HT1080 (cell line): ENCODE results near the gene FCGBP. TPM values are rescaled to one million over a fixed set of nuclear protein-coding genes. Genes with fewer than 3 reads are reported as not detected.
"Not testable (repeated sequence)": the region's sequence is repeated elsewhere in the genome, so short reads cannot be mapped to it uniquely, and the experiment has no call there.

Source experiments
- DNase-seq: peaks from one replicate; pipeline ENCODE4 v3.0.0-alpha.2; 2015; ENCODE audit warnings: low read depth
- polyA plus RNA-seq, 2 experiments: library from polyadenylated mRNA; depleted of rRNA; stranded (reverse); fragments of >200 nt; gene quantifications; 2 replicates each; pipeline ENCODE4 v1.2.3, GENCODE V29; 2015
- total RNA-seq: library from RNA; depleted of rRNA; stranded (reverse); fragments of >200 nt; shearing (Covaris generic); gene quantifications from 2 replicates; pipeline ENCODE4 v1.2.3, GENCODE V29; 2014; rRNA removed

The FCGBP gene
- total RNA-seq, result 0.20 and 0.26 TPM in 2 replicates
- 0.21 and 0.24 TPM in 2 replicates for polyA plus RNA-seq (2015; cell fraction: cytosol; rRNA removed)
- polyA plus RNA-seq (2015; cell fraction: nucleus; rRNA removed), result 1.1 and 2.6 TPM in 2 replicates

DNA sequence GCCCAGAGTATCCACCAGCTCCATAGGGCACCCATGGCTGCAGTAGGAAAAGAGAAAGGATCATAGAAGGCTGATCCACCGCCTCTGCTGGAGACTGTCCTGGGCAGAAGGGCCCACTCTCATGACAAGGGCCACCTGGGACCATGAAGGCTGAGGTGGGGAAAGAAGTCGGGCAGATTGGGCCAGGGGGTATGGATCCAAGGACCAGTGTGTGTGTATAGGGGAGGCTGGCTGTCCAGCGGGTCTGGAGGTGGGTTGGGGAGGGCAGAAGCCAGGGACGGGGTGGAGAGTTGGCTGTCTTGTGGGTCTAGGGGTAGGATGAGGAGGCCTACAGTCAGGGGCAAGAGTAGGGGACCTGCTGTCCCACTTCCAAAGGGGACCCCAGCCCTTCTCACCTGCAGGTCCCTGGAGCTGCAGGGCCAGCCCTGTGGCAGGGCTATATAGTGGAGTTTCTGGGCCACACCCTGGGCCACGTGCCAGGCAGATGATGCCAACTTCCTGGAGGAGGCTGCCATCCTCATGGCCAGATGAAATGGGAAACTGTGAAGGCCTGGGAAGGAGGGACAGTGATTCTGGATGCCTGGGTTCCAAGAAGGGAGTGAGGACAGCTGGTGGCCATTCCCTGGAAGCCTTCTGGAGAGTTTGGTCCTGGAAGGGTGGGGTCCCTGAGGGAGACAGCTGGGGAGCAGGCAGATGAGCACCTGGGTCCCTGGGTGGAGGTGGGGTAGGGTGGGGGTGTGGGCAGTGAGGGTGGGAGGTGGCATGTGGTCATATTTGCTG is at the start of gene FCGBP:
TSS of gene FCGBP (minus strand) at position 51 of the 780 bp plus-strand sequence.
- DNase-seq, result no peak

DNA sequence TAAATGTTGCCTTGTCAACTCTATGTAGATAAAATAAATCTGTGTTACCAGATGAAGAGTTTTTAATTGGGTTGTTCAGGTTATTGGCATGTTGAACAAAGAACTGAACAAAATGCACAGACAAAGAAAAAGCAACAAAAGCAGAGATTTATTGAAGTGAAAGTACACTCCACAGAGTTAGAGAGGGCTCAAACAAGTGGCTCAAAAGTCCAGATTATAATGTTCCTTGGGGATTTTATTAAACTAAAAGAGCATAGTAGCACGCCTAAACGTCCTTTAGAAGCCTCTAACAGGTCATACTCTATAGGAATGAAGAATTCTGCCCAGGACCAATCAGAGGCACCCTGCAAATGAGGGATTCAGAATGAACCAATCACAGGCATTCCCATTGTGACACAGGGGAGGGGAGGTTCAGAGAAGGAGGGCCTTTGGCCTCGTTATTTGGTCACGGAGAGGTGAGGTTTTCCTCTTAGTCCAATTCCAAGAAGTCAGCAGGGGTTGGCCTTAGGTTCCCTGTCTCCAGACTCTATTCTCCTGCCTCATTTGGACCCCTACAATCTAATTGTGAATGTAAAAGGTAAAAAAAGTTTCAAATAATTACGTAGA is 49.4 kb upstream of the FCGBP start:
- DNase-seq, result no peak

DNA sequence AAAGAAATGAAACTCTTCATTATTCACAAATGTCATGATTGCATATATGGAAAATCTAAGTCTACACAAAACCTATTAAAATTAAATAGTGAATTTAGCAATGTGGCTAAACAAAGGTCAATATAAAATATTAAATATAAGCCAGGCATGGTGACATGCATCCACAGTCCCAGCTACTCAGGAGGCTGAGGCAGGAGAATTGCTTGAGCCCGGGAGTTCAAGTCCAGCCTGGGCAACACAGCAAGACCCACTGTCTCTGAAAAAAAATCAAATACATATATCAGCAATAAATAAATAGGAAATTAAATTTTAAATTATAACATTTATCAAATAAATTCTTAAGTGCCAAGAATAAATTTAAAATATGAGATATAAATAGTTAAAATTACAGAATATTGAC is 48.4 kb upstream of the FCGBP start:
- DNase-seq, result no peak

GRCh38 chr19:39974377-39975155 is 40.1 kb upstream of the FCGBP start:
- DNase-seq, result no peak

- DNase-seq, result no peak
These were observed 37.1 kb upstream of the FCGBP start for GRCh38 chr19:39971380-39972035.

DNA sequence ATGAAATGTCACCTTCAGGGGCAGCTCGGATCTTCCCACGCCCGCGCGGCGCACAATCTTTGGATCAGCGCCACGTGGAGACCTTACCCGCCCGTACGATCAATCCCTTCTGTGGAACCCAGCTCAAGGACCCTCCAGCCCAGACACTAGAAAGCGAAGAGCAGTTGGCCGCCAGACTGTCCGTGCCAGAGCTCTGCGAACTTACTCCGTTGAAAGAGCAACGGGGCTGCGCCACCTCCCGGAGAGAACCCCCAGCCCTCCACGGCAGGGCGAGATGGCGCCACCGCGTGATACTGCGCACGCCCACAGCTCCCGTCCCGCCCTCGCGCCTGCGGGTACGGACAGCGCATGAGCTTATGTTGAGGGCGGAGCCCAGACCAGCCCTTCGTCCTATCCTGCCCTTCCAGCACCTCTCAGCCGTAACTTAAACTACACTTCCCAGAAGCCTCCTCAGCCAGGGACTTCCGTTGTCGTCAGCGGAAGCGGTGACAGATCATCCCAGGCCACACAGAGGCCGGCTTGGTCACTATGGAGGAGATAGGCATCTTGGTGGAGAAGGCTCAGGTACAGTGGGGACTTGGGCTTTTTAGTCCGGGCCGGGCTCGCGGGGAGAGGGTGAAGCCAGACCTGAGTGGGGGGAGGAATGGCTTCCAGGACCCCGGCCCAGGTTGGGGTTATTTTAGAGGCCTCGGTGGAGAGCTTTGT is 36.4 kb upstream of the FCGBP start, which contains the start of gene PSMC4:
TSS of gene PSMC4 (plus strand) at position 491 of the 705 bp plus-strand sequence. CDS start at position 529, 38 bp downstream.
- DNase-seq, result peak; percentile 99

DNA sequence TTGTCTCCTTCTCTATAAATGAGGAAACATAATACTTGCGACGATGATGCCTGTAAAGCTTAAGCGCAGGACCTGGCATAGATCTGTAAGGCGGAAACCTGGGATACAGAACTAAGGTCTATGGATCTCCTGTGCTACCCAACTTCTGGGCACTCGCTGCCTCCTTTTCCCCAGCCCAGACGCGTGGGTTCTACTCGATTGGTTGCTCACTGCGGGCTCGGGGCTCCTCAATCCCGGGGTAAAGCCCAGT is 35.9 kb upstream of the FCGBP start:
- no peak for DNase-seq

DNA sequence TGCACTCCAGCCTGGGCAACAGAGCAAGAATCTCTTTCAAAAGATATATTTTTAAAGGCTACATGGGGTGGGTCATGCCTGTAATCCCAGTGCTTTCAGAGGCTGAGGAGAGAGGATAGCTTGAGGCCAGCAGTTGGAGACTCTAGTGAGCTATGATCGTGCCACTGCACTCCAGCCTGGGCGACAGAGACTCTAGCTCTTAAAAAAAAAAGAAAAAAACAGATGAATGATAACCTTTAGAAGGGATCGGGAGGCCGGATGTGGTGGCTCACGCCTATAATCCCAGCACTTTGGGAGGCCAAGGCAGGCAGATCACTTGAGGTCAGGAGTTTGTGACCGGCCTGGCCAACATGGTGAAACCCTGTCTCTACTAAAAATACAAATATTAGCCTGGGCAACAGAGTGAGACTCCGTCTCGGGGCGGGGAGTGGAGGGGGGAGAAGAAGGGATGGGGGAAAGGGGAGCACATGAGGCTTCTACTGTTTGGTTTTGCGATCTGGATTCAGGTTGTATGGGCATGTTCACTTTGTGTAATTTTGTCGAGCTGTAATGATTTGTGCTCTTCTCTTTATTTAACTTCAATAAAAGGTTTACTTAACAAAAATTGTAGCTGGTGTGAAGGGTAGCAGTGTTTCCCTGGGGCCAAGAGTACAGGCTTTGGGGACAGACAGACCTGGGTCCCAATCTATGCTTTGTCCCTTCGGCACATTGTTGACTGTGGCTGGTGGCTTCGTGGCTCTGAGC is 35.4 kb upstream of the FCGBP start:
- no peak for DNase-seq

DNA sequence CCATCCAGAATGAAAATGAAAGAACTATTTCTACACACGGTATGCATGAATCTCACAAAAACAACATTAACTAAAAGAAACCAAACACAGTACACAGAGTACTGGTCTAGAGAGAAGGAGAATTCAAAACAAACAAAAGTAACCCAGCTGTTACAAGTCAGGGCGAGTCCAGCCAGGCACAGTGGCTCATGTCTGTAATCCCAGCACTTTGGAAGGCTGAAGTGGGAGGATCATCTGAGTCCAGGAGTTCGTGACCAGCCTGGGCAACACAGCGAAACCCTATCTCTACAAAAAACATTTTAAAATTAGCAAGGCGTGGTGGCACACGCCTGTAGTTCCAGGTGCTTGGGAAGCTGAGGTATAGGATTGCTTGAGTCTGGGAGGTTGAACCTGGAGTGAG is 34.8 kb upstream of the FCGBP start:
- DNase-seq, result no peak

DNA sequence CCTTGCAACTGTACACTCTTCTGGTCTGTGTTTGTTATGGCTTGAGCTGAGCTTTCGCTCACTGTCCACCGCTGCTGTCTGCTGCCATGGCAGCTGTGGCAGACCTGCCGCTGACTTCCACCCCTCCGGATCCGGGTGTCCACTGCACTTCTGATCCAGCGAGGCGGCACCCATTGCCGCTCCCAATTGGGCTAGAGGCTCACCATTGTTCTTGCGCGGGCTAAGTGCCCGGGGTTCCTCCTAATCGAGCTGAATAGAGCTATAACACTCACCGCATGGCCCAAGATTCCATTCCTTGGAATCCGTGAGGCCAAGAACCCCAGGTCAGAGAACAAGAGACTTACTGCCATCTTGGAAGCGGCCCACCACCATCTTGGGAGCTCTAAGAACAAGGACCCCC is 34.4 kb upstream of the FCGBP start:
- DNase-seq, result no peak

DNA sequence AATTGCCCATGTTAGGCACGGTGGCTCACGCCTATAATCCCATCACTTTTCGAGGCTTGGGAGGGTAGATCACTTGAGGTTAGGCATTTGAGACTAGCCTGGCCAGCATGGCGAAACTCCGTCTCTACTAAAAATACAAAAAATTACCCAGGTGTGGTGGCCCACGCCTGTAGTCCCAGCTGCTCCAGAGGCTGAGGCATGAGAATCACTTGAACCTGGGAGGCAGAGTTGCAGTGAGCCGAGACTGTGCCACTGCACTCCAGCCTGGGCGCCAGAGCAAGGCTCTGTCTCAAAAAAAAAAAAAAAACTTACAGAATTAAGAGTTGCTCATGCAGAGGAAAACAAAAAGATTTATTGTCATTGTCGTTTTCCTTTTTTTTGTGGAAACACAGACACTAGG is 33.1 kb upstream of the FCGBP start:
- DNase-seq, result no peak

- DNase-seq, result no peak
These were observed 32.2 kb upstream of the FCGBP start for GRCh38 chr19:39966617-39967016.

GRCh38 chr19:39963898-39964297 is 29.5 kb upstream of the FCGBP start:
- DNase-seq, result no peak

DNA sequence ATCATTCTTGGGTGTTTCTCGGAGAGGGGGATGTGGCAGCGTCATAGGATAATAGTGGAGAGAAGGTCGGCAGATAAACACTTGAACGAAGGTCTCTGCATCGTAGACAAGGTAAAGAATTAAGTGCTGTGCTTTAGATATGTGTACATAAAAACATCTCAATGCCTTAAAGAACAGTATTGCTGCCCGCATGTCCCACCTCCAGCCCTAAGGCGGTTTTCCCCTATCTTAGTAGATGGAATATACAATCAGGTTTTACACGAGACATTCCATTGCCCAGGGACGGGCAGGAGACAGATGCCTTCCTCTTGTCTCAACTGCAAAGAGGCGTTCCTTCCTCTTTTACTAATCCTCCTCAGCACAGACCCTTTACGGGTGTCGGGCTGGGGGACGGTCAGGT is 25.0 kb upstream of the FCGBP start:
- not testable (repeated sequence) for DNase-seq

DNA sequence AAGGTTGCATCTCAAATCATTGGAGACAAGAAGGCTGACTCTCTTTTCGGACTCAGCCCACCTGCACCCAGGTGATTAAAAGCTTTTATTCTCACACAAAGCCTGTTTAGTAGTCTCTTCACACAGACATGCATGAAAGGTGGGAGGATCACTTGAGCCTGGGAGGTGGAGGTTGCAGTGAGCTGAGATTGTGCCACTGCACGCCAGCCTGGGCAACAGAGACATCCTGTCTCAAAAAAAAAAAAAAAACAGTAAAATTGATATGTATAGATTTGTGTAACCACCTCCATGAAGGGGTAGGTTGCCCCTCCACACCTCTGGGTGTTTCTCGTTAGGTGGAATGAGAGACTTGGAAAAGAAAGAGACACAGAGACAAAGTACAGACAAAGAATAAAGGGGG is 24.5 kb upstream of the FCGBP start:
- not testable (repeated sequence) for DNase-seq

DNA sequence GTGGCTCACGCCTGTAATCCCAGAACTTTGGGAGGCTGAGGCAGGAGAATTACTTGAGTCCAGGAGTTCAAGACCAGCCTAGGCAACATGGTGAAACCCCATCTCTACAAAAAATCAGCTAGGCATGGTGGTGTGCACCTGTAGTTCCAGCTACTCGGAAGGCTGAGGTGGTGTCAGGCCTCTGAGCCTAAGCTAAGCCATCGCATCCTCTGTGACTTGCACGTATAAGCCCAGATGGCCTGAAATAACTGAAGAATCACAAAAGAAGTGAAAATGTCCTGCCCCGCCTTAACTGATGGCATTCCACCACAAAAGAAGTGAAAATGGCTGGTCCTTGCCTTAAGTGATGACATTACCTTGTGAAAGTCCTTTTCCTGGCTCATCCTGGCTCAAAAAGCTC is 23.5 kb upstream of the FCGBP start:
- DNase-seq, result not testable (repeated sequence)

- no peak for DNase-seq
These were observed 19.5 kb upstream of the FCGBP start for GRCh38 chr19:39953915-39954314.

DNA sequence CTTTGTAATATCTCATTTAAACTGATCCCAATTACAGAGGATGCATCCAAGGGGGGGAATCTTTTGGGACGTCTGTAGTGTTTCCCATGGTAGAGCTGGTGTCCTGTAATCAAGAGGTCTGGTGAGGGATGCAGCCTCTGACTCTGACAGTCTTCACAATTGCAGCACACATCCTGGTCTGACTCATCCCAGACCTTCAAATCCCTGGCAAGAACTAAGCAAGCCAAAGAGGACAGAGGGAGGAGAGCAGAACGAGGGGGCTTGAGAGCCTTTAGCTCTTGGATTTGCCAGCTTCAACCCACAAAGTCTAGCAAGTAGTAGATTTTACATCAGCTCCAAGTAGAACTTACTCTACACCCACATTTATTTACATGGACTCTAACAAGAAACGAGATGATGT is 17.3 kb upstream of the FCGBP start:
- peak; percentile 70 for DNase-seq

- no peak for DNase-seq
These were observed 16.7 kb upstream of the FCGBP start for GRCh38 chr19:39951065-39951650.
